Cardiac ventricle fibroblast (primary cell): ENCODE measurements around the gene LCMT2. TPM values are rescaled to one million over a fixed set of nuclear protein-coding genes. Genes with fewer than 3 reads are reported as not detected.

Source experiments
- total RNA-seq: library from RNA; depleted of rRNA; stranded (reverse); fragments of >200 nt; gene quantifications from 2 replicates; pipeline ENCODE4 v1.2.3, GENCODE V29; 2015

The LCMT2 gene
- total RNA-seq: 2.7 and 5.4 TPM in 2 replicates

GRCh38 chr15:43329960-43330779 lies at the start of gene LCMT2:
TSS of gene LCMT2 (minus strand) at chr15:43330573. CDS start at chr15:43330489, 84 bp downstream.

GRCh38 chr15:43370975-43371974 lies 40.9 kb upstream of the LCMT2 start, which contains the start of the genes TUBGCP4 and ZSCAN29:
TSS of gene TUBGCP4 (plus strand) at chr15:43371101. CDS start at chr15:43371355, 254 bp downstream.
TSS of gene ZSCAN29 (minus strand) at chr15:43371043. CDS start at chr15:43369913, 1,130 bp downstream.

GRCh38 chr15:43302205-43302817 lies 28.1 kb downstream of the LCMT2 start, which contains the start of gene TGM7:
TSS of gene TGM7 (minus strand) at chr15:43302255.

Other genes starting within 250 kb of the LCMT2 start
- 12.4 and 12.5 TPM in 2 replicates for gene UBR1, start 224.5 kb downstream of the LCMT2 start, total RNA-seq
- 2.1 and 2.7 TPM in 2 replicates for gene TMEM62, start 197.0 kb downstream of the LCMT2 start, total RNA-seq
- gene CCNDBP1, start 145.2 kb downstream of the LCMT2 start, total RNA-seq: 22.6 and 26.0 TPM in 2 replicates
- gene EPB42, start 109.6 kb downstream of the LCMT2 start, total RNA-seq: not detected in 2 replicates
- not detected in 2 replicates for gene TGM5, start 63.6 kb downstream of the LCMT2 start, total RNA-seq
- gene TGM7, start 28.3 kb downstream of the LCMT2 start, total RNA-seq: not detected in 2 replicates
- 12.4 and 18.7 TPM in 2 replicates for gene ZSCAN29, start 40.5 kb upstream of the LCMT2 start, total RNA-seq
- gene TUBGCP4, start 40.5 kb upstream of the LCMT2 start, total RNA-seq: 10.0 and 11.8 TPM in 2 replicates
- 25.0 and 40.4 TPM in 2 replicates for gene TP53BP1, start 162.6 kb upstream of the LCMT2 start, total RNA-seq
- 22.8 and 24.6 TPM in 2 replicates for gene MAP1A, start 187.0 kb upstream of the LCMT2 start, total RNA-seq